HCT116 (cell line): Measurements from ENCODE around the gene EIF5B. TPM values are rescaled to one million over a fixed set of nuclear protein-coding genes. Genes with fewer than 3 reads are reported as not detected.

Experiments used
- ATAC-seq: fragments of 200-7000 bp; cut with Tn5 transposase; 2 replicates; pipeline ENCODE4 v1.9.1; 2020; ENCODE audit warnings: mild to moderate bottlenecking, moderate library complexity
- BruUV-seq: library from RNA; stranded (reverse); fragments of 400-500 nt; replicated peaks from 2 replicates; lab custom pipeline; 2021; lab: Mats Ljungman, UMichigan
- CTCF ChIA-PET: fragments of 300-600 bp; sonication (Branson Sonifier 250); formaldehyde crosslinking; loops from one replicate; lab custom pipeline; 2021; ENCODE audit warnings: antibody characterized with exemption; lab: Charles Lee
- POLR2A ChIA-PET: fragments of 300-600, 350-600 bp; sonication (Branson Sonifier 250); formaldehyde crosslinking; loops from one replicate; lab custom pipeline; 2021; ENCODE audit warnings: antibody characterized with exemption; lab: Charles Lee
- RAD21 ChIA-PET, 2 experiments: fragments of 300-600 bp; sonication (Branson Sonifier 250); formaldehyde crosslinking; loops; one replicate each; lab custom pipeline; 2023; ENCODE audit warnings: low total read pairs in 2 of 2; ENCODE audit not compliant: uncharacterized antibody in 2 of 2, unreplicated experiment in 2 of 2, low non-redundant PET in 1 of 2; lab: Charles Lee
- DNase-seq: peaks from one replicate; pipeline ENCODE4 v3.0.0-alpha.2; 2010; ENCODE audit warnings: low read depth, low spot score
- H2AFZ ChIP-seq: fragments of 200-600 bp; shearing (Covaris generic), sonication (generic); 2 replicates; pipeline ENCODE4 v1.6.1; 2017; ENCODE audit warnings: low read depth, mixed run types, mixed read lengths, antibody characterized with exemption, low read length; ENCODE audit not compliant: poor library complexity, severe bottlenecking
- H3K27ac ChIP-seq: 2 replicates; pipeline ENCODE4 v1.5.1; 2012; ENCODE audit warnings: low read depth, low read length
- H3K27me3 ChIP-seq: fragments of 200-600 bp; sonication (generic); 2 replicates; pipeline ENCODE4 v1.6.1; 2016; ENCODE audit warnings: mixed run types, low read length, mixed read lengths; ENCODE audit not compliant: insufficient read depth
- H3K36me3 ChIP-seq, 2 experiments: fragments of 200-500 bp in 1 of 2; fragments of 200-600 bp in 1 of 2; sonication (Bioruptor generic) in 1 of 2; sonication (generic) in 1 of 2; 2 replicates each; pipeline versions ENCODE4 v1.5.1 to v1.6.1; 2014 to 2016; ENCODE audit warnings: low read length in 2 of 2, inconsistent platforms in 1 of 2, mixed read lengths in 1 of 2, mixed run types in 1 of 2; ENCODE audit not compliant: insufficient read depth in 2 of 2, control insufficient read depth in 1 of 2
- H3K4me1 ChIP-seq, 2 experiments: fragments of 200-600 bp in 1 of 2; sonication (generic) in 1 of 2; 2 replicates each; pipeline versions ENCODE4 v1.5.1 to v1.6.1; 2012 to 2017; ENCODE audit warnings: low read length in 2 of 2, inconsistent platforms in 1 of 2, mild to moderate bottlenecking in 1 of 2, mixed read lengths in 1 of 2, mixed run types in 1 of 2, moderate library complexity in 1 of 2; ENCODE audit not compliant: insufficient read depth in 2 of 2, control insufficient read depth in 1 of 2
- H3K4me2 ChIP-seq: fragments of 200-600 bp; sonication (generic); 2 replicates; pipeline ENCODE4 v1.6.1; 2017; ENCODE audit warnings: mixed run types, low read length, mixed read lengths
- H3K4me3 ChIP-seq, 2 experiments: fragments of 200-600 bp in 1 of 2; sonication (generic) in 1 of 2; replicated peaks in 1 of 2; 2 replicates each; pipeline ENCODE4 v1.5.1; 2011 to 2016; ENCODE audit warnings: low read length in 2 of 2, control low read depth in 1 of 2, low read depth in 1 of 2, mild to moderate bottlenecking in 1 of 2, mixed read lengths in 1 of 2, mixed run types in 1 of 2
- H3K79me2 ChIP-seq: fragments of 200-600 bp; sonication (generic); 2 replicates; pipeline ENCODE4 v1.6.1; 2017; ENCODE audit warnings: mild to moderate bottlenecking, mixed run types, low read length, moderate library complexity, mixed read lengths; ENCODE audit not compliant: insufficient read depth
- H3K9ac ChIP-seq: fragments of 200-600 bp; sonication (generic); 2 replicates; pipeline ENCODE4 v1.6.1; 2016; ENCODE audit warnings: low read length, mixed read lengths
- H3K9me2 ChIP-seq: fragments of 200-600 bp; sonication (generic), shearing (Covaris generic); 2 replicates; pipeline ENCODE4 v1.6.1; 2017; ENCODE audit warnings: mixed run types, mild to moderate bottlenecking, moderate library complexity; ENCODE audit not compliant: insufficient read depth
- H3K9me3 ChIP-seq, 2 experiments: fragments of 200-500 bp in 1 of 2; fragments of 200-600 bp in 1 of 2; sonication (Bioruptor generic) in 1 of 2; sonication (generic) in 1 of 2; 2 replicates each; pipeline ENCODE4 v1.6.1; 2014 to 2017; ENCODE audit warnings: low read length in 2 of 2, mixed read lengths in 2 of 2, inconsistent platforms in 1 of 2, low read depth in 1 of 2, mild to moderate bottlenecking in 1 of 2, mixed run types in 1 of 2, moderate library complexity in 1 of 2; ENCODE audit not compliant: control insufficient read depth in 1 of 2, insufficient read depth in 1 of 2
- H4K20me1 ChIP-seq: fragments of 200-600 bp; sonication (generic), shearing (Covaris generic); 2 replicates; pipeline ENCODE4 v1.6.1; 2017; ENCODE audit warnings: mixed run types, mild to moderate bottlenecking, moderate library complexity; ENCODE audit not compliant: insufficient read depth
- CBX3 ChIP-seq: IDR thresholded peaks from 2 replicates; pipeline ENCODE4 v1.6.1; 2012; ENCODE audit warnings: low read depth
- EGR1 ChIP-seq: IDR thresholded peaks from 2 replicates; pipeline ENCODE4 v1.6.1; 2012; ENCODE audit warnings: low read depth
- ELF1 ChIP-seq: IDR thresholded peaks from 2 replicates; pipeline ENCODE4 v1.6.1; 2012; ENCODE audit warnings: low read depth, borderline replicate concordance
- EZH2 ChIP-seq: fragments of 200-600 bp; sonication (generic); IDR thresholded peaks from 2 replicates; pipeline ENCODE4 v1.6.1; 2017; ENCODE audit warnings: antibody characterized with exemption, mixed run types
- EZH2phosphoT487 ChIP-seq: fragments of 200-600 bp; IDR thresholded peaks from 2 replicates; pipeline ENCODE4 v1.6.1; 2018; ENCODE audit warnings: antibody characterized with exemption, borderline replicate concordance
- FOSL1 ChIP-seq: IDR thresholded peaks from 2 replicates; pipeline ENCODE4 v1.6.1; 2012; ENCODE audit warnings: low read depth
- JUND ChIP-seq: IDR thresholded peaks from 2 replicates; pipeline ENCODE4 v1.6.1; 2012
- POLR2A ChIP-seq: IDR thresholded peaks from 2 replicates; pipeline ENCODE4 v1.7.0; 2011; ENCODE audit warnings: borderline replicate concordance; ENCODE audit not compliant: insufficient read depth, insufficient read length; ENCODE audit errors: extremely low read depth
- SIN3A ChIP-seq: IDR thresholded peaks from 2 replicates; pipeline ENCODE4 v1.6.1; 2012; ENCODE audit warnings: low read depth
- SP1 ChIP-seq: IDR thresholded peaks from 2 replicates; pipeline ENCODE4 v1.6.1; 2012; ENCODE audit warnings: low read depth
- SRF ChIP-seq: IDR thresholded peaks from 2 replicates; pipeline ENCODE4 v1.6.1; 2012; ENCODE audit warnings: low read depth
- TCF7L2 ChIP-seq: IDR thresholded peaks from 2 replicates; pipeline ENCODE4 v1.7.0; 2011; ENCODE audit warnings: borderline replicate concordance, inconsistent platforms; ENCODE audit not compliant: insufficient read depth, insufficient read length; ENCODE audit errors: extremely low read depth
- YY1 ChIP-seq: IDR thresholded peaks from 2 replicates; pipeline ENCODE4 v1.6.1; 2011; ENCODE audit warnings: low read length, low read depth, moderate library complexity, mild to moderate bottlenecking; ENCODE audit not compliant: insufficient replicate concordance; ENCODE audit errors: extremely low read depth
- ZFX ChIP-seq: fragments of 450-650 bp; IDR thresholded peaks from 2 replicates; pipeline ENCODE4 v1.6.1; 2017
- intact Hi-C: fragments of 100-400 bp; cut with micrococcal nuclease; formaldehyde crosslinking; loops from 2 replicates; pipeline ENCODE4 v1.10.0; 2022
- total RNA-seq: library from RNA; stranded (reverse); gene quantifications from one replicate; pipeline ENCODE4 v1.2.1, GENCODE V29; 2021; ENCODE audit not compliant: unreplicated experiment
- TF ChIP-seq, protein P1 (sequence below): IDR thresholded peaks from 2 replicates; pipeline ENCODE4 v1.6.1; 2011; ENCODE audit warnings: mild to moderate bottlenecking, low read length, moderate library complexity; ENCODE audit not compliant: insufficient replicate concordance; ENCODE audit errors: extremely low read depth
- TF ChIP-seq, protein P2 (sequence below): IDR thresholded peaks from 2 replicates; pipeline ENCODE4 v1.6.1; 2012
- TF ChIP-seq, protein P3 (sequence below), 3 experiments: fragments of 200-600 bp in 1 of 3; sonication (generic) in 1 of 3; IDR thresholded peaks in 2 of 3; conservative IDR thresholded peaks in 1 of 3; 2 replicates each; pipeline ENCODE4 v1.5.1; 2012 to 2017; ENCODE audit warnings: low read depth in 2 of 3, low read length in 2 of 3, antibody characterized with exemption in 1 of 3, borderline replicate concordance in 1 of 3, control low read depth in 1 of 3, mild to moderate bottlenecking in 1 of 3, mixed read lengths in 1 of 3, mixed run types in 1 of 3, moderate library complexity in 1 of 3; ENCODE audit not compliant: insufficient read depth in 1 of 3
- TF ChIP-seq, protein P4 (sequence below): IDR thresholded peaks from 2 replicates; pipeline ENCODE4 v1.6.1; 2012
- TF ChIP-seq, protein P5 (sequence below): IDR thresholded peaks from 2 replicates; pipeline ENCODE4 v1.6.1; 2012; ENCODE audit warnings: low read depth

Gene EIF5B
- total RNA-seq, 1 experiment from 2014 or later = 65.9 TPM

DNA sequence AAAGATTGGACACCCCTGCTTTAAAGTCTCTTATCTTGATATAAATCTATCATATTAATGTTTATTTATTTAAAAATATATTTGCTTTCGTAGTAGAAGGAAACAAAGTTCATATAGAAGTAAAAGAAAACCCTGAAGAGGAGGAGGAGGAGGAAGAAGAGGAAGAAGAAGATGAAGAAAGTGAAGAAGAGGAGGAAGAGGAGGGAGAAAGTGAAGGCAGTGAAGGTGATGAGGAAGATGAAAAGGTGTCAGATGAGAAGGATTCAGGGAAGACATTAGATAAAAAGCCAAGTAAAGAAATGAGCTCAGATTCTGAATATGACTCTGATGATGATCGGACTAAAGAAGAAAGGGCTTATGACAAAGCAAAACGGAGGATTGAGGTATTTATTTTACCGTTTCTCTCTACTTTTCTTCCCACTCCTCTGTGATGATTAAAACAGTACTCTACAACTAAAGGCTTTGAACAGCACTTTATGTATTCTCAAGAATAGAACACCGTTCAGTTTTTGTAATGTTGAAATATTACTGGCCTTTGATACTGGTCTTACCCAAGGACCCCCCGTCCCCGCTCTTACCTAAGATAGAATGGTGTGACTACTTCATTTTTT, 39.2 kb downstream of the EIF5B start:
- Histone ChIP-seq H3K4me3 (no peak overlapping the region), H2AFZ (no peak overlapping the region), H3K9me2 (no peaks in the 10 kb centered on the region), H3K9me3 (no peaks in the 10 kb centered on the region), H3K4me1 (no peaks in the 10 kb centered on the region), H3K27ac (no peak overlapping the region), H3K36me3 (peaks cover 39 to 47% of the 10 kb centered on the region in 2 experiments), H4K20me1 (no peaks in the 10 kb centered on the region), H3K9ac (no peak overlapping the region), H3K79me2 (peaks cover 44% of the 10 kb centered on the region), H3K4me2 (no peak overlapping the region), H3K27me3 (no peaks in the 10 kb centered on the region)
- no TSS peak for BruUV-seq
- ATAC-seq (no peak), DNase-seq (no peak)
- CTCF ChIA-PET = no interaction called here
- intact Hi-C loops = no loop called here
- POLR2A ChIA-PET = no interaction called here
- RAD21 ChIA-PET = no interaction called here
- TF ChIP-seq EZH2phosphoT487 (no peak), FOSL1 (no peak), TCF7L2 (no peak), ZFX (no peak), EGR1 (no peak), SIN3A (no peak), YY1 (no peak), EZH2 (no peak), POLR2A (no peak), CBX3 (no peak), JUND (no peak), SRF (no peak), ELF1 (no peak), SP1 (no peak)
- TF ChIP-seq, protein P1, sequence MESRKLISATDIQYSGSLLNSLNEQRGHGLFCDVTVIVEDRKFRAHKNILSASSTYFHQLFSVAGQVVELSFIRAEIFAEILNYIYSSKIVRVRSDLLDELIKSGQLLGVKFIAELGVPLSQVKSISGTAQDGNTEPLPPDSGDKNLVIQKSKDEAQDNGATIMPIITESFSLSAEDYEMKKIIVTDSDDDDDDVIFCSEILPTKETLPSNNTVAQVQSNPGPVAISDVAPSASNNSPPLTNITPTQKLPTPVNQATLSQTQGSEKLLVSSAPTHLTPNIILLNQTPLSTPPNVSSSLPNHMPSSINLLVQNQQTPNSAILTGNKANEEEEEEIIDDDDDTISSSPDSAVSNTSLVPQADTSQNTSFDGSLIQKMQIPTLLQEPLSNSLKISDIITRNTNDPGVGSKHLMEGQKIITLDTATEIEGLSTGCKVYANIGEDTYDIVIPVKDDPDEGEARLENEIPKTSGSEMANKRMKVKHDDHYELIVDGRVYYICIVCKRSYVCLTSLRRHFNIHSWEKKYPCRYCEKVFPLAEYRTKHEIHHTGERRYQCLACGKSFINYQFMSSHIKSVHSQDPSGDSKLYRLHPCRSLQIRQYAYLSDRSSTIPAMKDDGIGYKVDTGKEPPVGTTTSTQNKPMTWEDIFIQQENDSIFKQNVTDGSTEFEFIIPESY = no peak
- TF ChIP-seq, protein P2, sequence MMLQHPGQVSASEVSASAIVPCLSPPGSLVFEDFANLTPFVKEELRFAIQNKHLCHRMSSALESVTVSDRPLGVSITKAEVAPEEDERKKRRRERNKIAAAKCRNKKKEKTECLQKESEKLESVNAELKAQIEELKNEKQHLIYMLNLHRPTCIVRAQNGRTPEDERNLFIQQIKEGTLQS = no peak
- TF ChIP-seq, protein P3, sequence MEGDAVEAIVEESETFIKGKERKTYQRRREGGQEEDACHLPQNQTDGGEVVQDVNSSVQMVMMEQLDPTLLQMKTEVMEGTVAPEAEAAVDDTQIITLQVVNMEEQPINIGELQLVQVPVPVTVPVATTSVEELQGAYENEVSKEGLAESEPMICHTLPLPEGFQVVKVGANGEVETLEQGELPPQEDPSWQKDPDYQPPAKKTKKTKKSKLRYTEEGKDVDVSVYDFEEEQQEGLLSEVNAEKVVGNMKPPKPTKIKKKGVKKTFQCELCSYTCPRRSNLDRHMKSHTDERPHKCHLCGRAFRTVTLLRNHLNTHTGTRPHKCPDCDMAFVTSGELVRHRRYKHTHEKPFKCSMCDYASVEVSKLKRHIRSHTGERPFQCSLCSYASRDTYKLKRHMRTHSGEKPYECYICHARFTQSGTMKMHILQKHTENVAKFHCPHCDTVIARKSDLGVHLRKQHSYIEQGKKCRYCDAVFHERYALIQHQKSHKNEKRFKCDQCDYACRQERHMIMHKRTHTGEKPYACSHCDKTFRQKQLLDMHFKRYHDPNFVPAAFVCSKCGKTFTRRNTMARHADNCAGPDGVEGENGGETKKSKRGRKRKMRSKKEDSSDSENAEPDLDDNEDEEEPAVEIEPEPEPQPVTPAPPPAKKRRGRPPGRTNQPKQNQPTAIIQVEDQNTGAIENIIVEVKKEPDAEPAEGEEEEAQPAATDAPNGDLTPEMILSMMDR (IDR thresholded peaks at IDR 0.05 in 2 of 3, conservative IDR thresholded peaks at IDR 0.05 in 1 of 3; ENCODE audit: borderline replicate concordance in 1 of 3, insufficient read depth in 1 of 3, low read depth in 2 of 3, low read length in 2 of 3) = no peak
- TF ChIP-seq, protein P4, sequence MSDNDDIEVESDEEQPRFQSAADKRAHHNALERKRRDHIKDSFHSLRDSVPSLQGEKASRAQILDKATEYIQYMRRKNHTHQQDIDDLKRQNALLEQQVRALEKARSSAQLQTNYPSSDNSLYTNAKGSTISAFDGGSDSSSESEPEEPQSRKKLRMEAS = no peak
- TF ChIP-seq, protein P5, sequence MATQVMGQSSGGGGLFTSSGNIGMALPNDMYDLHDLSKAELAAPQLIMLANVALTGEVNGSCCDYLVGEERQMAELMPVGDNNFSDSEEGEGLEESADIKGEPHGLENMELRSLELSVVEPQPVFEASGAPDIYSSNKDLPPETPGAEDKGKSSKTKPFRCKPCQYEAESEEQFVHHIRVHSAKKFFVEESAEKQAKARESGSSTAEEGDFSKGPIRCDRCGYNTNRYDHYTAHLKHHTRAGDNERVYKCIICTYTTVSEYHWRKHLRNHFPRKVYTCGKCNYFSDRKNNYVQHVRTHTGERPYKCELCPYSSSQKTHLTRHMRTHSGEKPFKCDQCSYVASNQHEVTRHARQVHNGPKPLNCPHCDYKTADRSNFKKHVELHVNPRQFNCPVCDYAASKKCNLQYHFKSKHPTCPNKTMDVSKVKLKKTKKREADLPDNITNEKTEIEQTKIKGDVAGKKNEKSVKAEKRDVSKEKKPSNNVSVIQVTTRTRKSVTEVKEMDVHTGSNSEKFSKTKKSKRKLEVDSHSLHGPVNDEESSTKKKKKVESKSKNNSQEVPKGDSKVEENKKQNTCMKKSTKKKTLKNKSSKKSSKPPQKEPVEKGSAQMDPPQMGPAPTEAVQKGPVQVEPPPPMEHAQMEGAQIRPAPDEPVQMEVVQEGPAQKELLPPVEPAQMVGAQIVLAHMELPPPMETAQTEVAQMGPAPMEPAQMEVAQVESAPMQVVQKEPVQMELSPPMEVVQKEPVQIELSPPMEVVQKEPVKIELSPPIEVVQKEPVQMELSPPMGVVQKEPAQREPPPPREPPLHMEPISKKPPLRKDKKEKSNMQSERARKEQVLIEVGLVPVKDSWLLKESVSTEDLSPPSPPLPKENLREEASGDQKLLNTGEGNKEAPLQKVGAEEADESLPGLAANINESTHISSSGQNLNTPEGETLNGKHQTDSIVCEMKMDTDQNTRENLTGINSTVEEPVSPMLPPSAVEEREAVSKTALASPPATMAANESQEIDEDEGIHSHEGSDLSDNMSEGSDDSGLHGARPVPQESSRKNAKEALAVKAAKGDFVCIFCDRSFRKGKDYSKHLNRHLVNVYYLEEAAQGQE = no peak
